Nephron progenitor cell (in vitro differentiated cells): ENCODE measurements around the gene RAX2.

Experiments used
- DNase-seq: peaks from one replicate; pipeline ENCODE4 v3.0.0; 2021
- H3K27ac Mint-ChIP-seq: 2 replicates; pipeline ENCODE4 v1.8.0; 2021; ENCODE audit warnings: mild to moderate bottlenecking, moderate library complexity, mixed read lengths
- H3K27me3 Mint-ChIP-seq: 2 replicates; pipeline ENCODE4 v1.8.0; 2021; ENCODE audit warnings: mild to moderate bottlenecking, low read depth, mixed read lengths; ENCODE audit not compliant: poor library complexity
- H3K36me3 Mint-ChIP-seq: 2 replicates; pipeline ENCODE4 v1.8.0; 2021; ENCODE audit warnings: low read depth, mixed read lengths
- H3K4me1 Mint-ChIP-seq: 2 replicates; pipeline ENCODE4 v1.8.0; 2021; ENCODE audit warnings: mixed read lengths
- H3K4me3 Mint-ChIP-seq: 2 replicates; pipeline ENCODE4 v1.8.0; 2021; ENCODE audit warnings: mild to moderate bottlenecking, moderate library complexity, mixed read lengths
- H3K9me3 Mint-ChIP-seq: 2 replicates; pipeline ENCODE4 v1.8.0; 2021; ENCODE audit warnings: mild to moderate bottlenecking, moderate library complexity, mixed read lengths
- CTCF ChIP-seq: fragments of 200-600 bp; sonication (generic); IDR thresholded peaks from 2 replicates; pipeline ENCODE4 v1.5.0; 2021; ENCODE audit warnings: antibody characterized with exemption

The RAX2 gene

GRCh38 chr19:3736106-3736724, 35.8 kb downstream of the RAX2 start:
- Mint-ChIP-seq H3K27me3 (peaks cover 36% of the 10 kb centered on the region), H3K27ac (no peak overlapping the region), H3K4me1 (no peaks in the 10 kb centered on the region), H3K36me3 (no peaks in the 10 kb centered on the region), H3K9me3 (no peaks in the 10 kb centered on the region), H3K4me3 (no peak overlapping the region)
- DNase-seq: no peak
- TF ChIP-seq CTCF: no peak

- H3K9me3 Mint-ChIP-seq: no peaks in the 10 kb centered on the region
- no peak for DNase-seq
- H3K36me3 Mint-ChIP-seq: no peaks in the 10 kb centered on the region
- no peak overlapping the region for H3K4me3 Mint-ChIP-seq
- H3K27me3 Mint-ChIP-seq: peaks cover 33% of the 10 kb centered on the region
- H3K4me1 Mint-ChIP-seq: peaks cover 8% of the 10 kb centered on the region
- TF ChIP-seq CTCF: no peak
- H3K27ac Mint-ChIP-seq: no peak overlapping the region
Measured at GRCh38 chr19:3734310-3734600, 37.8 kb downstream of the RAX2 start.

DNA sequence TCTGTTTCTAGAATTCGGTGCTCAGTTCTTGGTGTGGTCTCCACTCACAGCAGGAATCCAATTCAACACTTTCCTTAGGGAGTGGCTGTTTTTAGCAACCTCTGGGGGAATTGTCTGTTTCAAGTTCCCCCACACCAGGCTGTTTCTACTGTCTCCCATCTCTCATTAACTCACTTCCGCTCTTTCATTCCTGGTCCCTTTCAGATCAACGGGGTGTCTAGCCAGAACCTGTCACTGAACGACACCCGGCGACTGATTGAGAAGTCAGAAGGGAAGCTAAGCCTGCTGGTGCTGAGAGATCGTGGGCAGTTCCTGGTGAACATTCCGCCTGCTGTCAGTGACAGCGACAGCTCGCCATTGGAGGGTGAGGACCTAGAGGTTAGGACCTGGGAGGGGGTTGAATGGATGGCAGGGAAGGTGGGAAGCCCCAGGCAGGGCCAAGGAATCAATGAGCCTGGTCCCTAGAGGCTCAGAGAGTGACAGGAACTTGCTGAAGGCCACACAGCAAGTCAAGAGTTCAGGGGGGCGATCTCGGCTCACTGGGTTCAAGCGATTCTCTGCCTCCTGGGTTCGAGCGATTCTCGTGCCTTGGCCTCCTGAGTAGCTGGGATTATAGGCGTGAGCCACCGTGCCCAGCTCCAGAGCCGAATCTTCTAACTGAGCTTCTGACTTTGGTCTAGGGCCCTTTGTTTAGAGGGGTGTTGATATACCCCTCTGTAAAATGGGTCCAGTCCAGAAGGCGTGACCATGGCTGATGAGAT, 38.3 kb downstream of the RAX2 start:
- H3K4me3 Mint-ChIP-seq: no peak overlapping the region
- H3K27me3 Mint-ChIP-seq: peaks cover 33% of the 10 kb centered on the region
- peaks cover 11% of the 10 kb centered on the region for H3K4me1 Mint-ChIP-seq
- no peaks in the 10 kb centered on the region for H3K9me3 Mint-ChIP-seq
- no peak overlapping the region for H3K27ac Mint-ChIP-seq
- no peak for TF ChIP-seq CTCF
- no peak for DNase-seq
- no peaks in the 10 kb centered on the region for H3K36me3 Mint-ChIP-seq

- Mint-ChIP-seq H3K4me1 (peaks cover 11% of the 10 kb centered on the region), H3K27ac (no peak overlapping the region), H3K27me3 (peaks cover 25% of the 10 kb centered on the region), H3K36me3 (no peaks in the 10 kb centered on the region), H3K9me3 (no peaks in the 10 kb centered on the region), H3K4me3 (no peak overlapping the region)
- DNase-seq: no peak
- no peak for TF ChIP-seq CTCF
Measured at GRCh38 chr19:3732108-3732507, 39.9 kb downstream of the RAX2 start.

GRCh38 chr19:3730457-3730958, 41.5 kb downstream of the RAX2 start:
- H3K4me1 Mint-ChIP-seq: peaks cover 11% of the 10 kb centered on the region
- no peak for DNase-seq

More at GRCh38 chr19:3730457-3730958, 41.5 kb downstream of the RAX2 start:
- Mint-ChIP-seq H3K36me3 (no peaks in the 10 kb centered on the region), H3K27ac (no peak overlapping the region), H3K9me3 (no peaks in the 10 kb centered on the region), H3K4me3 (no peak overlapping the region), H3K27me3 (peaks cover 26% of the 10 kb centered on the region)
- no peak for TF ChIP-seq CTCF
